SK-N-SH (cell line): ENCODE data around the gene TMEM221. TPM values are rescaled to one million over a fixed set of nuclear protein-coding genes. Genes with fewer than 3 reads are reported as not detected.

ENCODE experiments used
- CTCF ChIA-PET: fragments of 300-600, 350-600 bp; formaldehyde crosslinking; extraction: SDS; loops from one replicate; lab custom pipeline; 2021; lab: Yijun Ruan, JAX
- POLR2A ChIA-PET: fragments of 350-600 bp; sonication (Branson Sonifier 250); formaldehyde crosslinking; extraction: SDS; loops from one replicate; lab custom pipeline; 2020; ENCODE audit warnings: antibody characterized with exemption, inconsistent platforms; lab: Yijun Ruan, JAX
- DNase-seq: peaks from one replicate; pipeline ENCODE4 v3.0.0; 2012
- H2AFZ ChIP-seq: fragments of 200-600 bp; sonication (generic); 2 replicates; pipeline ENCODE4 v1.8.1; 2016; ENCODE audit warnings: antibody characterized with exemption, mild to moderate bottlenecking, low read depth
- H3F3A ChIP-seq: fragments of 200-600 bp; sonication (generic); replicated peaks from 2 replicates; pipeline ENCODE3; 2016; ENCODE audit warnings: antibody characterized with exemption, mild to moderate bottlenecking; ENCODE audit not compliant: insufficient read depth
- H3K27ac ChIP-seq, 2 experiments: fragments of 200-500 bp in 1 of 2; fragments of 200-600 bp in 1 of 2; sonication (Bioruptor generic) in 1 of 2; sonication (generic), shearing (Covaris generic) in 1 of 2; 2 replicates each; pipeline versions ENCODE4 v1.5.1 to v1.6.1; 2014 to 2016; ENCODE audit warnings: low read depth in 2 of 2, inconsistent platforms in 1 of 2, low read length in 1 of 2, mild to moderate bottlenecking in 1 of 2, mixed read lengths in 1 of 2
- H3K27me3 ChIP-seq: fragments of 200-600 bp; sonication (generic), shearing (Covaris generic); 2 replicates; pipeline ENCODE4 v1.6.1; 2016; ENCODE audit warnings: mixed run types; ENCODE audit not compliant: insufficient read depth
- H3K36me3 ChIP-seq, 2 experiments: fragments of 200-500 bp in 1 of 2; fragments of 200-600 bp in 1 of 2; sonication (Bioruptor generic) in 1 of 2; sonication (generic) in 1 of 2; replicated peaks in 1 of 2; 2 replicates each; pipeline versions ENCODE3 to v1.5.1; 2014 to 2016; ENCODE audit warnings: low read length in 1 of 2, mild to moderate bottlenecking in 1 of 2; ENCODE audit not compliant: insufficient read depth in 2 of 2, control insufficient read depth in 1 of 2
- H3K4me1 ChIP-seq, 2 experiments: fragments of 200-500 bp in 1 of 2; fragments of 200-600 bp in 1 of 2; sonication (Bioruptor generic) in 1 of 2; sonication (generic), shearing (Covaris generic) in 1 of 2; 2 replicates each; pipeline versions ENCODE4 v1.5.1 to v1.6.1; 2014 to 2016; ENCODE audit warnings: low read depth in 1 of 2, low read length in 1 of 2, mixed run types in 1 of 2; ENCODE audit not compliant: insufficient read depth in 2 of 2, control insufficient read depth in 1 of 2
- H3K4me2 ChIP-seq: fragments of 200-600 bp; sonication (generic), shearing (Covaris generic); 2 replicates; pipeline ENCODE4 v1.6.1; 2017; ENCODE audit warnings: mixed run types
- H3K4me3 ChIP-seq, 2 experiments: fragments of 200-500 bp in 1 of 2; fragments of 200-600 bp in 1 of 2; sonication (Bioruptor generic) in 1 of 2; sonication (generic), shearing (Covaris generic) in 1 of 2; 2 replicates each; pipeline versions ENCODE4 v1.5.1 to v1.8.1; 2014 to 2016; ENCODE audit warnings: low read depth in 2 of 2, inconsistent platforms in 1 of 2, low read length in 1 of 2, mild to moderate bottlenecking in 1 of 2, mixed read lengths in 1 of 2, moderate library complexity in 1 of 2
- H3K79me2 ChIP-seq: fragments of 200-600 bp; sonication (generic); 2 replicates; pipeline ENCODE4 v1.8.1; 2017; ENCODE audit warnings: mild to moderate bottlenecking; ENCODE audit not compliant: insufficient read depth
- H3K9ac ChIP-seq: fragments of 200-600 bp; sonication (generic); 2 replicates; pipeline ENCODE4 v1.6.1; 2017; ENCODE audit warnings: mixed run types
- H3K9me2 ChIP-seq: fragments of 200-600 bp; sonication (generic); 2 replicates; pipeline ENCODE4 v1.6.1; 2017; ENCODE audit warnings: mixed run types
- H3K9me3 ChIP-seq: fragments of 200-600 bp; sonication (generic); 2 replicates; pipeline ENCODE4 v1.6.1; 2017; ENCODE audit warnings: mixed run types, mild to moderate bottlenecking, moderate library complexity
- H4K20me1 ChIP-seq: fragments of 200-600 bp; sonication (generic); 2 replicates; pipeline ENCODE4 v1.6.1; 2017; ENCODE audit warnings: mild to moderate bottlenecking, mixed run types; ENCODE audit not compliant: insufficient read depth
- CHD2 ChIP-seq: fragments of 150-350 bp; IDR thresholded peaks from 2 replicates; pipeline ENCODE4 v1.6.1; 2018; ENCODE audit warnings: low read length; ENCODE audit not compliant: partially characterized antibody
- ELF1 ChIP-seq: IDR thresholded peaks from 2 replicates; pipeline ENCODE4 v1.4.0; 2012
- EP300 ChIP-seq, 2 experiments: IDR thresholded peaks; 2 replicates each; pipeline versions ENCODE4 v1.4.0 to v1.6.1; 2012; ENCODE audit warnings: borderline replicate concordance in 1 of 2, low read depth in 1 of 2, low read length in 1 of 2
- EZH2phosphoT487 ChIP-seq: fragments of 200-600 bp; sonication (generic); IDR thresholded peaks from 2 replicates; pipeline ENCODE4 v1.6.1; 2017; ENCODE audit warnings: low read depth, mixed run types, mild to moderate bottlenecking, antibody characterized with exemption, moderate library complexity, borderline replicate concordance
- FOSL2 ChIP-seq: IDR thresholded peaks from 2 replicates; pipeline ENCODE4 v1.4.0; 2012; ENCODE audit warnings: low read depth, mild to moderate bottlenecking, moderate library complexity, borderline replicate concordance
- FOXM1 ChIP-seq: IDR thresholded peaks from 2 replicates; pipeline ENCODE4 v1.4.0; 2012; ENCODE audit warnings: low read depth, mild to moderate bottlenecking
- GATA2 ChIP-seq: sonication (generic); formaldehyde crosslinking; IDR thresholded peaks from 2 replicates; pipeline ENCODE4 v1.5.0; 2020; ENCODE audit warnings: mild to moderate bottlenecking, missing genetic modification reagents
- IRF3 ChIP-seq: fragments of 150-350 bp; IDR thresholded peaks from 2 replicates; pipeline ENCODE4 v1.6.1; 2016; ENCODE audit warnings: mild to moderate bottlenecking, low read depth, low read length
- MAX ChIP-seq: IDR thresholded peaks from 2 replicates; pipeline ENCODE4 v1.4.0; 2012; ENCODE audit warnings: low read depth
- MEF2A ChIP-seq: IDR thresholded peaks from 2 replicates; pipeline ENCODE4 v1.4.0; 2012; ENCODE audit warnings: low read depth, borderline replicate concordance
- MXI1 ChIP-seq: IDR thresholded peaks from 2 replicates; pipeline ENCODE4 v1.6.1; 2012; ENCODE audit warnings: mild to moderate bottlenecking, low read depth, low read length, improper control_type of control experiment
- NFIC ChIP-seq: IDR thresholded peaks from 2 replicates; pipeline ENCODE4 v1.4.0; 2012; ENCODE audit warnings: borderline replicate concordance
- PBX3 ChIP-seq: IDR thresholded peaks from 2 replicates; pipeline ENCODE4; 2012
- POLR2AphosphoS5 ChIP-seq: IDR thresholded peaks from 2 replicates; pipeline ENCODE4 v1.6.1; 2012; ENCODE audit warnings: low read depth, low read length
- RAD21 ChIP-seq: IDR thresholded peaks from 2 replicates; pipeline ENCODE4 v1.6.1; 2012; ENCODE audit warnings: mild to moderate bottlenecking, low read length
- RCOR1 ChIP-seq: fragments of 150-350 bp; IDR thresholded peaks from 2 replicates; pipeline ENCODE4 v1.6.1; 2017; ENCODE audit warnings: antibody characterized with exemption, low read length
- SIN3A ChIP-seq: IDR thresholded peaks from 2 replicates; pipeline ENCODE4 v1.6.1; 2012; ENCODE audit warnings: low read depth, mild to moderate bottlenecking, low read length, moderate library complexity, borderline replicate concordance
- SMC3 ChIP-seq: IDR thresholded peaks from 2 replicates; pipeline ENCODE4 v1.6.1; 2012; ENCODE audit warnings: low read depth, low read length, improper control_type of control experiment
- TAF1 ChIP-seq: IDR thresholded peaks from 2 replicates; pipeline ENCODE4 v1.6.1; 2012; ENCODE audit warnings: low read depth, mild to moderate bottlenecking, low read length, moderate library complexity, borderline replicate concordance
- TCF12 ChIP-seq: IDR thresholded peaks from 2 replicates; pipeline ENCODE4 v1.4.0; 2012
- TEAD4 ChIP-seq: IDR thresholded peaks from 2 replicates; pipeline ENCODE4 v1.4.0; 2012; ENCODE audit warnings: mild to moderate bottlenecking, borderline replicate concordance; ENCODE audit not compliant: insufficient read depth
- YY1 ChIP-seq: IDR thresholded peaks from 2 replicates; pipeline ENCODE4 v1.4.0; 2012; ENCODE audit warnings: low read depth, mild to moderate bottlenecking
- WGBS: methylation state at CpG from one replicate; pipeline ENCODE4 v1.1.6; 2017; ENCODE audit warnings: low lambda C conversion rate; 5-methylcytosine and 5-hydroxymethylcytosine counted together
- polyA plus RNA-seq, 3 experiments: library from polyadenylated mRNA; depleted of rRNA; stranded (reverse); fragments of >200 nt; gene quantifications; 2 replicates each; pipeline ENCODE4 v1.2.3, GENCODE V29; 2012

Gene TMEM221
- polyA plus RNA-seq, 1 of the 3 experiments (the other 2 are of a cell fraction): 0.62 TPM

- Histone ChIP-seq H3F3A (peaks cover 7% of the 10 kb centered on the region), H3K4me3 (no peak overlapping the region), H3K4me2 (peak overlapping the region; percentile 15; the same call in 1 of the 2 replicates), H3K36me3 (no peaks in the 10 kb centered on the region), H3K9me2 (no peaks in the 10 kb centered on the region), H3K9me3 (no peaks in the 10 kb centered on the region), H3K9ac (peak overlapping the region; percentile 9; the same call in 1 of the 2 replicates), H3K79me2 (peaks cover 18% of the 10 kb centered on the region), H3K27me3 (no peaks in the 10 kb centered on the region), H4K20me1 (peaks cover 4% of the 10 kb centered on the region), H3K27ac (peak overlapping the region in 1 of 2 experiments; percentile 47; a peak in 2 of 4 replicates), H3K4me1 (peaks cover 0 to 12% of the 10 kb centered on the region in 2 experiments; a peak in 2 of 4 replicates), H2AFZ (no peak overlapping the region)
- ChIA-PET POLR2A (no interaction called here), CTCF (interaction anchor here (1.0 kb wide), 1 partner anchor 8 kb away, joined by 3 read pairs; no protein-coding TSS in a partner anchor)
- WGBS: 70% methylated on average over 6 of the region's 6 CpGs
- no peak for DNase-seq
- TF ChIP-seq TAF1 (no peak), TCF12 (peak; percentile 21; the same call in 1 of the 2 replicates), RCOR1 (no peak), SMC3 (no peak), PBX3 (peak; percentile 13; the same call in 1 of the 2 replicates), FOSL2 (0 out of 2 replicates have a peak, but pooled peaks have one; percentile 23)
Observed at GRCh38 chr19:17479325-17479791, 30.9 kb upstream of the TMEM221 start.

GRCh38 chr19:17475541-17476115, 27.2 kb upstream of the TMEM221 start:
- no peaks in the 10 kb centered on the region for H3K27me3 ChIP-seq
- peaks cover 46% of the 10 kb centered on the region for H3K79me2 ChIP-seq
- H3K27ac ChIP-seq: peak overlapping the region in 1 of 2 experiments; percentile 44; a peak in 2 of 4 replicates
- 33% methylated on average over 6 of the region's 10 CpGs for WGBS
- H3K4me3 ChIP-seq: no peak overlapping the region
- 0 out of 2 replicates have a peak overlapping the region, but pooled peaks have one; percentile 2 for H3K9ac ChIP-seq
- no peaks in the 10 kb centered on the region for H3K9me2 ChIP-seq
- H4K20me1 ChIP-seq: no peaks in the 10 kb centered on the region; the same call in 1 of the 2 replicates
- H3K36me3 ChIP-seq: no peaks in the 10 kb centered on the region
- DNase-seq: no peak
- H3K4me2 ChIP-seq: peak overlapping the region; percentile 53
- H3K4me1 ChIP-seq: peaks cover 9 to 17% of the 10 kb centered on the region in 2 experiments; a peak in 2 of 4 replicates
- H3K9me3 ChIP-seq: no peaks in the 10 kb centered on the region
- POLR2A ChIA-PET: no interaction called here
- peaks cover 7% of the 10 kb centered on the region for H3F3A ChIP-seq
- H2AFZ ChIP-seq: no peak overlapping the region
- CTCF ChIA-PET: interaction anchor here (1.0 kb wide), 1 partner anchor 14 kb away, joined by 3 read pairs; the partner anchor contains the start of gene NXNL1
- TF ChIP-seq ELF1 (peak; percentile 65; the same call in 1 of the 2 replicates), YY1 (no peak), SIN3A (0 out of 2 replicates have a peak, but pooled peaks have one; percentile 10), FOSL2 (no peak), GATA2 (CRISPR knock-in tag) (no peak), MAX (peak; percentile 75), EZH2phosphoT487 (no peak), RAD21 (no peak), NFIC (peak; percentile 66), MEF2A (peak; percentile 87; the same call in 1 of the 2 replicates), TEAD4 (no peak), MXI1 (no peak), CHD2 (no peak), EP300 (IDR thresholded peaks at IDR 0.05; ENCODE audit: borderline replicate concordance in 1 of 2, low read depth in 1 of 2, low read length in 1 of 2) (peak in 1 of 2 experiments; percentile 21; a peak in 1 of 4 replicates), SMC3 (no peak), POLR2AphosphoS5 (no peak), FOXM1 (no peak), PBX3 (peak; percentile 40; the same call in 1 of the 2 replicates), IRF3 (no peak)
